ENCODE results near the gene NELFB.

NELFB gene

DNA sequence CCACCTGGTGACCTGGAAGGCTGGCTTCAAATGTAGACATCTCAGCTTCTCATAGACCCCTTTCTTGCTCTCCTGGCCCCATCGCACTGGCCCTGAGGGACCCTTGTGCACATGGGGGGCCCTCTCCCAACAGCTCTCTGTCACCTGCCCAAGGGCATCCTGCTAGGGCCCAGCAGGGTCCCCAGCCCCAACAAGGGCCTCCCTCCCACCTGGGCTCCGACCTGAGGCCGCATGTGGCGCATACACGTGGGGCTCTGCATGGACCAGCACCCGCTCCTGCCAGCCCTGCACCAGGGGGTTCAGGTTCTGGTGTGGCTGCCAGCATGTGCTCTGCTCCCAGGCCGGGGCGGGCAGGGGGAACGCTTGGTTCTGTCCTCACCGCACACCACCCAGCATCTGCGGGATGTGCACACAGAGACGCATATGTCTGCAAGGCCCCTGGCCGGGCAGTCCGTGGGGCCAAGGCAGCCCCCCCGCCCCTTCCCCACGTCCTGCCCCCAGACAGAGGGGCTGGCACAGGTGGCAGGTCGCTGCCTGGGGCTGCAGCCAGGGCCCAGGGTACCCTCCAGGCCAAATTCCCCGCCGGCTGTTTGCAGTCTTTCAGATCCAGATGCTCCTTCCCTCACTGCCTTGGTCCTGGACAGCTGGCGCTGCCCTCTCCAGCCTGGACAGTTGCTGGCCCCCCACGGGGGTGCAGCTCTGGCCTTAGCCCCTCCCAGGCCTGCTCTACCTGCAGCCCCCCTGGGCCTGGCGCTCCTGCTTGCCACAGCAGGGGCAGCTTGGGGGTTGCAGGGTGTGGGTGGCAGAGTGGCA is 64.8 kb downstream of the NELFB start:
- Histone ChIP-seq H3K4me2 (ENCODE audit: low read length) (peak overlapping the region; percentile 77), H2AFZ (ENCODE audit: low read depth, low read length) (no peak overlapping the region), H3K9me3 (ENCODE audit: insufficient read depth, low read length) (no peaks in the 10 kb centered on the region), H3K79me2 (ENCODE audit: low read length) (no peaks in the 10 kb centered on the region), H3K9ac (ENCODE audit: low read length) (peak overlapping the region; percentile 61; the same call in 1 of the 2 replicates), H3K27me3 (ENCODE audit: low read depth, low read length) (no peaks in the 10 kb centered on the region), H3K4me3 (ENCODE audit: low read length) (peak overlapping the region; percentile 64; the same call in 1 of the 2 replicates), H4K20me1 (ENCODE audit: insufficient read depth, low read length) (no peaks in the 10 kb centered on the region), H3K36me3 (replicated peaks; ENCODE audit: low read depth, low read length) (no peaks in the 10 kb centered on the region), H3K27ac (ENCODE audit: low read length) (no peak overlapping the region), H3K4me1 (ENCODE audit: low read length) (peaks cover 28% of the 10 kb centered on the region)
- TF ChIP-seq, protein P1, sequence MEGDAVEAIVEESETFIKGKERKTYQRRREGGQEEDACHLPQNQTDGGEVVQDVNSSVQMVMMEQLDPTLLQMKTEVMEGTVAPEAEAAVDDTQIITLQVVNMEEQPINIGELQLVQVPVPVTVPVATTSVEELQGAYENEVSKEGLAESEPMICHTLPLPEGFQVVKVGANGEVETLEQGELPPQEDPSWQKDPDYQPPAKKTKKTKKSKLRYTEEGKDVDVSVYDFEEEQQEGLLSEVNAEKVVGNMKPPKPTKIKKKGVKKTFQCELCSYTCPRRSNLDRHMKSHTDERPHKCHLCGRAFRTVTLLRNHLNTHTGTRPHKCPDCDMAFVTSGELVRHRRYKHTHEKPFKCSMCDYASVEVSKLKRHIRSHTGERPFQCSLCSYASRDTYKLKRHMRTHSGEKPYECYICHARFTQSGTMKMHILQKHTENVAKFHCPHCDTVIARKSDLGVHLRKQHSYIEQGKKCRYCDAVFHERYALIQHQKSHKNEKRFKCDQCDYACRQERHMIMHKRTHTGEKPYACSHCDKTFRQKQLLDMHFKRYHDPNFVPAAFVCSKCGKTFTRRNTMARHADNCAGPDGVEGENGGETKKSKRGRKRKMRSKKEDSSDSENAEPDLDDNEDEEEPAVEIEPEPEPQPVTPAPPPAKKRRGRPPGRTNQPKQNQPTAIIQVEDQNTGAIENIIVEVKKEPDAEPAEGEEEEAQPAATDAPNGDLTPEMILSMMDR (IDR thresholded peaks at IDR 0.05; ENCODE audit: low read depth, low read length) = no peak
- no peak for TF ChIP-seq EZH2phosphoT487 (IDR thresholded peaks at IDR 0.05; ENCODE audit: low read depth)

DNA sequence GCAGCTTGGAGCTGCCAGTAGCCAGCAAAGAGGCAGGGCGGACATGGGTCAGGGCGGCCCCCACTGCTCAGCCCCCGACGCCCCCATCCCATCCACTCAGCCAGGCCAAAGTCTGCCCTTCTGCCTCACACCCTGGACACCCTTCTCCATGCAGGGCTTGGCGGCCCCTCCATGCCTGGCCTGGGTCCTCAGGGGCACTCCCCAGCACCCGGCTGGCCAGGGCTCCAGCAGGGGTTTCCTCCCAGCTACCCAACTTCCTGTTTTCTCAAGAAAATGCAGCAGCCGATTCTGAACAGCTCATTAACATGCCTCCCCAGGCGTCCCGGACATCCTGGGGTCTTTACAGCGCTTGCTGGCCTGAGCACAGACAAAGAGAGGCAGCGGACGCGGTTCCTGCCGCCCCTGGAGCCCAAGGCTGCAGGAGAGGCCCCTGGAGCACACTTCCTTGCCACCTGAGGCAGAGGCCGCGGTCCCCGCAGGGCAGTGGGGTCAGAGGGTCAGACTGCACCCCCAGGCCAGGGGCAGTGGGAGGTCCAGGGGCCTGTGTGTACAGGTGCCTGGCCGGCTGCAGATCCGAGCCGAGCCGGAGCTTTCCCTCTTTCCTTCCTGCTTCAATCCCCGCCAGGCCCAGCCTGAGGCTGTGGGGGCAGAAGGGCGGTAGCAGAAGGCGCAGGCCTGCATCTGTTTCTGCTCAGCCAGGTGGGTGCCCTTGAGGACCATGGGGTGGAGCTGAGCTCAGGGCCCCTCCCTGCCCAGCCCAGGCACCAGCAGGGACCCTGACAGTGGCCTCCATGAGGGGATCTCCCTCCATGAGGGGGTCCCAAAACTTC is 65.6 kb downstream of the NELFB start:
- H3K4me3 ChIP-seq (ENCODE audit: low read length) = peak overlapping the region; percentile 64

DNA sequence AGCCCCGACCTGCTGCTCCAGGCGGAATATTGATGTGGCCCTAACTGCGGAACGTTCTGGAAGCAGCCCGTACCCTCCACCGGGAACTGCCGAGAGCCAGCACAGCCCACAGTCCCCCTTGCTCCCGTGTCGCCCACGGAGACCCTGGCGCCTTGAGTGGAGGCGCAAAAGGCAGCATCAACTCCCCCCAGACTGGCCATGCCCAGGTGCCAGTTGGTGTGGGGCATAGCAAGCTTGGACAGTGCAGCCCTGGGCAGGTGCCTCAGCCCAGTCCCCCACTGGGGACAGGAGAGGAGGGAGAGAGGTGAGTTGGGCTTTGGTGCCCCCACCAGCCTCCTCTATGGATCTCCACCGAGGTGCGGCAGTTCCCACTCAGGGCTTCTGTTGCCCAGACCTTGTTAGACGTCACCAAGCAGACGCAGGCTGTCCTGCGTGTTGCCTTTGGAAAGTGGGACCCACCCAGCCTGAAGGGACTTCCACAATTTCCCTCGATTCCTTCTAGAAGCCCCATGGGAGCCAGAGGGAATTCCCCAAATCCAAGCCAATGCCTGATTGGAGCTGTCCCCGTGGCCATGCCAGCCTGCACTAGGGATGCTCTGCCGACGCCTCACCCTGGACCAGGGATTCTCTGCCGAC is 66.7 kb downstream of the NELFB start:
- no peak overlapping the region for H3K27ac ChIP-seq (ENCODE audit: low read length)
- no peaks in the 10 kb centered on the region for H3K27me3 ChIP-seq (ENCODE audit: low read depth, low read length)
- no peak overlapping the region for H3K4me2 ChIP-seq (ENCODE audit: low read length)
- no peak overlapping the region for H3K9ac ChIP-seq (ENCODE audit: low read length)
- H3K36me3 ChIP-seq (replicated peaks; ENCODE audit: low read depth, low read length) = no peaks in the 10 kb centered on the region
- H4K20me1 ChIP-seq (ENCODE audit: insufficient read depth, low read length) = no peaks in the 10 kb centered on the region
- H3K79me2 ChIP-seq (ENCODE audit: low read length) = no peaks in the 10 kb centered on the region
- H3K9me3 ChIP-seq (ENCODE audit: insufficient read depth, low read length) = no peaks in the 10 kb centered on the region
- H3K4me1 ChIP-seq (ENCODE audit: low read length) = peaks cover 30% of the 10 kb centered on the region
- H3K4me3 ChIP-seq (ENCODE audit: low read length) = no peak overlapping the region
- H2AFZ ChIP-seq (ENCODE audit: low read depth, low read length) = no peak overlapping the region
- TF ChIP-seq, protein P1 (IDR thresholded peaks at IDR 0.05; ENCODE audit: low read depth, low read length) = no peak
- no peak for TF ChIP-seq EZH2phosphoT487 (IDR thresholded peaks at IDR 0.05; ENCODE audit: low read depth)

More for the DNA sequence above, 65.6 kb downstream of the NELFB start:
- H3K36me3 ChIP-seq (replicated peaks; ENCODE audit: low read depth, low read length) = no peaks in the 10 kb centered on the region
- H3K9me3 ChIP-seq (ENCODE audit: insufficient read depth, low read length) = no peaks in the 10 kb centered on the region
- H2AFZ ChIP-seq (ENCODE audit: low read depth, low read length) = peak overlapping the region; percentile 5; the same call in 1 of the 2 replicates
- H4K20me1 ChIP-seq (ENCODE audit: insufficient read depth, low read length) = no peaks in the 10 kb centered on the region
- TF ChIP-seq, protein P1 (IDR thresholded peaks at IDR 0.05; ENCODE audit: low read depth, low read length) = no peak
- no peak for TF ChIP-seq EZH2phosphoT487 (IDR thresholded peaks at IDR 0.05; ENCODE audit: low read depth)
- H3K79me2 ChIP-seq (ENCODE audit: low read length) = no peaks in the 10 kb centered on the region
- H3K27ac ChIP-seq (ENCODE audit: low read length) = peak overlapping the region; percentile 47
- H3K4me1 ChIP-seq (ENCODE audit: low read length) = peaks cover 25% of the 10 kb centered on the region
- no peaks in the 10 kb centered on the region for H3K27me3 ChIP-seq (ENCODE audit: low read depth, low read length)
- peak overlapping the region; percentile 77 for H3K4me2 ChIP-seq (ENCODE audit: low read length)
- peak overlapping the region; percentile 61 for H3K9ac ChIP-seq (ENCODE audit: low read length)

Data from OCI-LY3 (cell line).